GM04504 (cell line): ENCODE measurements around the gene PSMD6.

Source experiments
- DNase-seq: peaks from one replicate; pipeline ENCODE4 v3.0.0-alpha.2; 2012; ENCODE audit warnings: low read depth

PSMD6 gene

GRCh38 chr3:63976872-63977200 lies 46.5 kb downstream of the PSMD6 start:
- no peak for DNase-seq

GRCh38 chr3:63976161-63976871 lies 47.0 kb downstream of the PSMD6 start:
- peak; percentile 90 for DNase-seq

- DNase-seq, result no peak
These were observed 47.6 kb downstream of the PSMD6 start for GRCh38 chr3:63975723-63976122.

GRCh38 chr3:63974451-63974850 lies 48.8 kb downstream of the PSMD6 start:
- DNase-seq, result no peak

- DNase-seq, result no peak
These were observed 49.9 kb downstream of the PSMD6 start for GRCh38 chr3:63973406-63973805.

- no peak for DNase-seq
These were observed 50.3 kb downstream of the PSMD6 start for GRCh38 chr3:63972987-63973386.

- no peak for DNase-seq
These were observed 51.1 kb downstream of the PSMD6 start for GRCh38 chr3:63972196-63972595.

GRCh38 chr3:63970631-63971475 lies 52.4 kb downstream of the PSMD6 start:
- no peak for DNase-seq

GRCh38 chr3:63969876-63970275 lies 53.4 kb downstream of the PSMD6 start:
- DNase-seq, result no peak

GRCh38 chr3:63968612-63969350 lies 54.5 kb downstream of the PSMD6 start:
- no peak for DNase-seq

GRCh38 chr3:63967675-63968611 lies 55.4 kb downstream of the PSMD6 start:
- DNase-seq, result no peak

- DNase-seq, result no peak
These were observed 56.4 kb downstream of the PSMD6 start for GRCh38 chr3:63966871-63967270.

GRCh38 chr3:63966007-63966406 lies 57.3 kb downstream of the PSMD6 start:
- no peak for DNase-seq

- no peak for DNase-seq
These were observed 58.4 kb downstream of the PSMD6 start for GRCh38 chr3:63964681-63965485.

- DNase-seq, result no peak
These were observed 59.8 kb downstream of the PSMD6 start for GRCh38 chr3:63963496-63963895.

- no peak for DNase-seq
These were observed 61.4 kb downstream of the PSMD6 start for GRCh38 chr3:63961891-63962290.
